GM06990 (cell line): ENCODE measurements around the gene TCP11.

Experiments
- DNase-seq: peaks from one replicate; pipeline ENCODE4 v3.0.0-alpha.2; 2011; ENCODE audit not compliant: insufficient read length; ENCODE audit errors: extremely low read depth
- H3K27me3 ChIP-seq: replicated peaks from 2 replicates; pipeline ENCODE4 v1.6.0; 2011; ENCODE audit warnings: low read length; ENCODE audit not compliant: control insufficient read depth, insufficient read depth
- H3K36me3 ChIP-seq: 2 replicates; pipeline ENCODE4 v1.5.1; 2011; ENCODE audit warnings: low read length; ENCODE audit not compliant: control insufficient read depth, insufficient read depth
- H3K4me3 ChIP-seq: replicated peaks from 2 replicates; pipeline ENCODE4 v1.5.1; 2011; ENCODE audit warnings: low read depth, mild to moderate bottlenecking, control low read depth, low read length
- CTCF ChIP-seq: IDR thresholded peaks from 2 replicates; pipeline ENCODE4 v1.5.1; 2011; ENCODE audit warnings: low read length, control low read depth, mild to moderate bottlenecking, inconsistent platforms; ENCODE audit not compliant: insufficient read depth, poor library complexity, severe bottlenecking

Gene TCP11

GRCh38 chr6:35082046-35082732, 59.0 kb downstream of the TCP11 start:
- H3K4me3 ChIP-seq = no peak overlapping the region
- no peak for DNase-seq
- H3K36me3 ChIP-seq = peaks cover 2% of the 10 kb centered on the region
- no peaks in the 10 kb centered on the region for H3K27me3 ChIP-seq
- no peak for TF ChIP-seq CTCF

- no peak for DNase-seq
- Histone ChIP-seq H3K4me3 (no peak overlapping the region), H3K36me3 (peaks cover 2% of the 10 kb centered on the region), H3K27me3 (no peaks in the 10 kb centered on the region)
- TF ChIP-seq CTCF = no peak
Measured at GRCh38 chr6:35081426-35081851, 59.7 kb downstream of the TCP11 start.

GRCh38 chr6:35080821-35081425, 60.2 kb downstream of the TCP11 start:
- no peak for DNase-seq
- Histone ChIP-seq H3K4me3 (no peak overlapping the region), H3K27me3 (no peaks in the 10 kb centered on the region), H3K36me3 (peaks cover 2% of the 10 kb centered on the region)
- no peak for TF ChIP-seq CTCF

- no peaks in the 10 kb centered on the region for H3K27me3 ChIP-seq
- TF ChIP-seq CTCF = no peak
- DNase-seq = no peak
- H3K36me3 ChIP-seq = peaks cover 2% of the 10 kb centered on the region
- H3K4me3 ChIP-seq = no peak overlapping the region
Measured at GRCh38 chr6:35080016-35080680, 61.0 kb downstream of the TCP11 start.

DNA sequence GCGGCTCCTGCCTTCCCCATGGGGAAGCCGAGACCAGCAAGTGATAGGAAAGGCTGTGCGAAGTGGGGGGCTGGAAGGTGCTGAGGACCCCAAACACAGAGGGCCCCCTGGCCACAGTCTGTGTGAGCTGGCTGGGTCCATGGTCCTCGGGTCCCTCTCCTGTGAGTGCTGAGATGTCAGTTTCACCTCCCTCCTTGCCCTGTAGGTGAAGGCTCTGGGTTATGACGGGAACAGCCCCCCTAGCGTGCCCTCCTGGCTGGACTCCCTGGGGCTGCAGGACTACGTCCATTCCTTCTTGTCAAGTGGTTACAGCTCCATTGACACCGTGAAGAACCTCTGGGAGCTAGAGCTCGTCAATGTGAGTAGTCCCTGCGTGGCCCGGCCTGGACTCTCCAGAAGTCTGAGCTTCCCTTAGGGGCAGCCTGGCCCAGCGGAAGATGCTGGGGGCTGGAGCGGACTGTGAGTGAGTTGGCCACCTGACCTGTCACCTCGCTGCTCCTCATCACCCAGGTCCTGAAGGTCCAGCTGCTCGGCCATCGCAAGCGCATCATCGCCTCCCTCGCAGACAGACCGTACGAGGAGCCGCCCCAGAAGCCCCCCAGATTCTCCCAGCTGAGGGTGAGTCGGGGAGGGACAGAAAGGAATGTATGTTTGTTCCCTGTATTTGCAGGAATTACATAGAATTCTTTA, 61.7 kb downstream of the TCP11 start:
- no peak for DNase-seq
- Histone ChIP-seq H3K36me3 (peaks cover 2% of the 10 kb centered on the region), H3K4me3 (no peak overlapping the region), H3K27me3 (no peaks in the 10 kb centered on the region)
- no peak for TF ChIP-seq CTCF
